ENCODE data around the gene ATXN7L3.
"Not testable (repeated sequence)": the region's sequence is repeated elsewhere in the genome, so short reads cannot be mapped to it uniquely, and the experiment has no call there.

ATXN7L3 gene, protein sequence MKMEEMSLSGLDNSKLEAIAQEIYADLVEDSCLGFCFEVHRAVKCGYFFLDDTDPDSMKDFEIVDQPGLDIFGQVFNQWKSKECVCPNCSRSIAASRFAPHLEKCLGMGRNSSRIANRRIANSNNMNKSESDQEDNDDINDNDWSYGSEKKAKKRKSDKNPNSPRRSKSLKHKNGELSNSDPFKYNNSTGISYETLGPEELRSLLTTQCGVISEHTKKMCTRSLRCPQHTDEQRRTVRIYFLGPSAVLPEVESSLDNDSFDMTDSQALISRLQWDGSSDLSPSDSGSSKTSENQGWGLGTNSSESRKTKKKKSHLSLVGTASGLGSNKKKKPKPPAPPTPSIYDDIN

DNA sequence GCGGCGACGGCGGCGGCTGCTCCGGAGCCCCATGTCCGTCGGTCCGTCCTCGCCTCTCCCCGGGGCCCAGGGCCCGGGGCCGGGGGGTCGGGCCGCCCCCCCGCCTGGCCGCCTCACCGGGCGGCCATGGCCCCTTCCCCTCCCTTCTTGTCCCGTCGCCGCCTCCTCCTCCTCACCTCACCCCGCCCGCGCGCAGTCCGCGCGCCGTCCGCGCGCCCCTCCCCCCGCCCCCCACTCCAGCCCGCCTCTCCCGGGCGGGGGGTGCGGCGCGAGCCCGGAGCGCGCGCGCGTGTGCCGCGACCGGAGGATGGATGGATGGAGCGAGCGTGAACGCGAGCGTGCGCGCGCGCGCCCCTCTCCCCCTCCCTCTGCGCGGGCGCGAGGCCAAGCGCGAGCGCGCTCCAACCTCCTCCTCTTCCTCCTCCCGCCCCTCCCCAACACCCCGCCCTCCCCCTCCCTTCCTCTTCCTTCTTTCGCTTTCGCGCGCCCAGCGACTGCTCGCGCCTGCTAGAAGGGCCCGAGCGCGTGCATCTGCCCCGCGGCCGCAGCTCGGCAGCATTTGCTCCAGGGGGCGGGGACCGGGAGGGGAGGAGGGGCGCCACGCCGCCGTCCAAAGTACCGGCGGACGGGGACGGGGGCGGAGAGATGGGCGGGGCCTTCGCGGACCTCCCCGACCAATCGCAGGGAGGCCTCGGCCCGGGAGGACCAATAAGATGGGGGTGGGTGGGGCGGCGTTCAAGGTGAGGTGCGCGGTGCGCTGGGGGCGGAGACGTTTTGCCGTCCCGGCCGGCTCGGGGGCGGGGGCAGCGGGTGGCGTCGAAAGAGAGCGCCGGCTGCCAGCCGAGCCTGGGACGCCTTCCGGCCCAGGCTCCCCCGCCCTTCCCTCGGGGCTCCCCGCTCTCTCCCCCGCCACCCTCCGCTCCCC is at the start of gene ATXN7L3:
ATXN7L3 (minus strand) TSS at position 332 of the 925 bp plus-strand sequence. CDS start 1,814 bp downstream, outside the sequence.
- DNase-seq (ENCODE audit: low read depth in 1 of 2, low spot score in 1 of 2) = peak; percentile 100

DNA sequence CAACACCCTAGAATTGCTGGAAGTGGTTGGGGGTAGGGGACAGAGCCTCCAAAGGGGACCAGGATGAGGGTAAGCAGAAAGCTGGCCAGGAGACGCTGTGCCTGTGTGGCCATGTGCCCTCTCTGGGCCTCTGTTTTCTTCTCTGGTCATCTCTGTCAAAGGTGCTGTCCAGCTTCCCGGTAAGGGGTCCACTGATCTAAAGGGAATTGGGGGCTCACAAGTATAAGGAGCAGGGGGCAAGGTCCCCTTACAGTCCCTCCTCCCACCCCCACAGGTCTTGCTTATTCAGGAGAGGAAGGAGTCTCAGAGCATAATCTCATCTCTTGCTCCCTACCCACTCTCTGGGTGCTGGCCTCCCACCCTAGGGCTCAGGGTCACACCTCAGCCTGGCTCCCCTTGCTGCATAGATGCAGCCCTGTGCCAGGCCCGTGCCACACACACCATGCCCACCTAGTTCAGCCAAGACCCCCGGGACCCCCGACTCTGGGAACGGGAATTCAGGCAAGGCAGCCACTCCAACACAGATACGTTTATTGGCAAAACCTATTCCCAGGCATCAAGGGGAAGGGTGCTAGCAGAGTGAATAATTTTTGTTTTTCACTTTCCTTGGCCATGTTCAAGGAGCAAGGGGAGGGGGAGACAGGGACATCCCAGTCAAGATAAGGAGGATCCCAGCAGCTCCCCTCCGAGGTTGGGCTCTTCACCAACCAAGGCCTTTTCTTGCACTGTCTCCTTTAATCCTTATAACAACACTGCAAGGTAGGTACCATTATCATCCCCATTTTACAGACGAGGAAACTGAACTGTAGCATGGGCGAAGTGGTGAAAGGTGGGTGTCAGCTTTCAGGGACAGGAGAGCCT is 48.4 kb upstream of the ATXN7L3 start:
- DNase-seq (ENCODE audit: low read depth in 1 of 2, low spot score in 1 of 2) = no peak

DNA sequence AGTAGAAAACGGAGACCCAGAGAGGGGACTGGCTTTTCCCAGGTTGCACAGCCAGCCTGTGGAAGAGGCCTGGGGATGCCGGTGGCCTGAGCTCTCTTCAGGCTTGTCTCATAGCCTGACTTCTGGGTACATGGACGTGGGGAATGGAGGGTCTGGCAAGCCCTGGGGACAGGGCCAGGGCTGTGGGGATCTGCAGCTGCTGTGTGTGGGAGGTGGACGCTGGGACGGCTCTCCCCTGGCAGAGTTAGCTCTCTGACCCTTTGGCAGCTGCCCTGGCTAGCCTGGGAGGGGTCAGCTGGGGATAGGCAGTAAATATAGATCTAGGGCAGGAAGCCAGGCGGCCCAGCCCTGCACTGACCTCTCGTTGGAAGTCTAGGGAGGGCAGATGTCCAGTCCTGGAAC is 47.8 kb upstream of the ATXN7L3 start:
- no peak for DNase-seq (ENCODE audit: low read depth in 1 of 2, low spot score in 1 of 2)

- no peak for DNase-seq (ENCODE audit: low read depth in 1 of 2, low spot score in 1 of 2)
Measured at GRCh38 chr17:44241106-44241624, 41.5 kb upstream of the ATXN7L3 start.

DNA sequence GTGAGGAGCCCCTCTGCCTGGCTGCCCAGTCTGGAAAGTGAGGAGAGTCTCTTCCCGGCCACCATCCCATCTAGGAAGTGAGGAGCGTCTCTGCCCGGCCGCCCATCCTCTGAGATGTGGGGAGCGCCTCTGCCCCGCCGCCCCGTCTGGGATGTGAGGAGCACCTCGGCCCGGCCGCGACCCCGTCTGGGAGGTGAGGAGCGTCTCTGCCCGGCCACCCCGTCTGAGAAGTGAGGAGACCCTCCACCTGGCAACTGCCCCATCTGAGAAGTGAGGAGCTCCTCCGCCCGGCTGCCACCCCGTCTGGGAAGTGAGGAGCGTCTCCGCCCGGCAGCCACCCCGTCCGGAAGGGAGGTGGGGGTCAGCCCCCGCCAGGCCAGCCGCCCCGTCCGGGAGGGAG is 38.2 kb upstream of the ATXN7L3 start:
- not testable (repeated sequence) for DNase-seq (ENCODE audit: low read depth in 1 of 2, low spot score in 1 of 2)

- DNase-seq (ENCODE audit: low read depth in 1 of 2, low spot score in 1 of 2) = no peak
Measured at GRCh38 chr17:44236444-44236991, 36.8 kb upstream of the ATXN7L3 start.

- DNase-seq (ENCODE audit: low read depth in 1 of 2, low spot score in 1 of 2) = no peak
Measured at GRCh38 chr17:44235583-44235936, 35.9 kb upstream of the ATXN7L3 start.

DNA sequence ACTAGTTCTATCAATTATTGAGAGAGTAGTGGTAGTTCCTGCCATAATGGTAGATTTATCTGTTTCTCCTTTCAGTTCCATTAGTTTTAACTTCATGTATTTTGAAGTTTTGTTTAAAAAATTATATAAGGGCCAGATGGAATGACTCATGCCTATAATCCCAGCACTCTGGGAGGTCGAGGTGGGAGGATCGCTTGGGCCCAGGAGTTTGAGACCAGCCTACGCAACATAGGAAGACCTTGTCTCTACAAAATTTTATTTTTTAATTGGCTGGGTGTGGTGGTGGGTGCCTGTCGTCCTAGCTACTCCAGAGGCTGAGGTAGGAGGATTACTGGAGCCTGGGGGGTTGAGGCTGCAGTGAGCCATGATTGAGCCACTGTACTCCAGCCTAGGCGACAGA is 33.9 kb upstream of the ATXN7L3 start:
- no peak for DNase-seq (ENCODE audit: low read depth in 1 of 2, low spot score in 1 of 2)

DNA sequence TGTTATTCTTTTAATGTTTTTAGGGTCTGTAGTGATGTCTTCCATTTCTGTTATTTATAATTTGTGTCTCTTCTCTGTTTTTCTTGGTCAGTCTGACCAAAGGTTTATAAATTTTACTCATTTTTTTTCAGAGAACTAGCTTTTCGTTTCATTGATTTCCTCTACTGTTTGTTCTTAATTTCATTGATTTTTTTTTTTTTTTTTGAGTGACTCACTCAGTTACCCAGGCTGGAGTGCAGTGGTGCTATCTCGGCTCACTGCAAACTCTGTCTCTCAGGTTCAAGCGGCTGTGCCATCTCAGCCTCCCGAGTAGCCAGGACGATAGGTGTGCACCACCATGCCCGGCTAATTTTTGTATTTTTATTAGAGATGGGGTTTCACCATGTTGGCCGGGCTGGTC is 32.4 kb upstream of the ATXN7L3 start:
- DNase-seq (ENCODE audit: low read depth in 1 of 2, low spot score in 1 of 2) = no peak

DNA sequence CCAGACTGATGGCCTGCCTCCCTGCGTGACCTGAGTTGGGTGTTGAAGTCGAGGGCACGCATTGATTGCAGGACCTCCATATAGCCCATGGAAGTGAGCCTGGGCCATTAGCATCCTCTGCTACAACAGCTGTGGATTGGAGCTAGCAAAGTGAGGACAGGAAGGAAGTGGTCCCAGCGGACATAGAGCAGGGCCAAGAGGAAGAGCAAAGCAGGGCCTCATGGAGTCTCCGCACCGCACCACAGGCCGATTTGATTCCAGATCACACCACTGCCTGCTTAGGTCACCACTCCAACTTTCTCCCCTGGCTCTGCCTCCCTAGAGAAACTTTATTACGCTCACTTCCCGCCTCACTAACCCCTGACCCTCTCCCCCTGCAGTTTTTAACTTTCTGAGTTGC is 30.5 kb upstream of the ATXN7L3 start:
- DNase-seq (ENCODE audit: low read depth in 1 of 2, low spot score in 1 of 2) = no peak

GRCh38 chr17:44229090-44229489 is 29.4 kb upstream of the ATXN7L3 start:
- DNase-seq (ENCODE audit: low read depth in 1 of 2, low spot score in 1 of 2) = no peak

- no peak for DNase-seq (ENCODE audit: low read depth in 1 of 2, low spot score in 1 of 2)
Measured at GRCh38 chr17:44223541-44224071, 23.9 kb upstream of the ATXN7L3 start.

DNA sequence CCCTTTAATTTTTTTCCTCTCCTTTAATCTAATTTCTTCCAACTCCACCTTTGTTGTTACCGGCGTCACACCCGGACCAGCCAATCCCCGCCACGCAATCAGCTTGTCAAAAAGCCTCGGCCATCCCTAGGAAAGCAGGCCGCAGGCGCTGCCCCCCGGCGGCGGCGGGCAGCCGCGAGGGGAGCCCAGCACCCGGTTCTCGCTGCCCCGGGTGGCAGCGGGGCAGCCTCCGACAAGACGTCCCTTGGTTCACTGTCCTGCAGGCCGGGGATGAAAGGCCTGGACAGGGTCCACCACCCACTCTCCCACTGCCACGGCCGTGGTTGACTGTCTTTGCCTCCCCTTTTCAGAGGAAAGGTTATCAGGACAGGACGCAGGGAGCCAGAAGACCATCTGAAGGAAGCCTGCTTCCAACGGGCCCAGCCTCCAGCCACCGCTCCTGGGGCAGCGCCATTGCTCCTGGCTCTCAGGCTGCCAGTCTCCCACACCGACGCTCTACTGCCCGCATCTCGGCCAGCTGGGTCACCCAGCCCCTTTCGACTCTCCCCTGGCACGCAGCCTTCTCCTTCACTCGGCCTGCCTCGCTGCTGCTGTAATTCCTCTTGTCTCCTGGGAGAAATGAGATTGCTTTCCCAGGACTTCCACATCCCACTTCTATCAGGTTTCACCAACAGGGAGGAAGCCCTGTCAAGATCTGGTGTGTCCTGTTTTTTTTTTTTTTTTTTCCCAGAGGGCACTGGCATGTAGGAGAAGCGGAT is 22.6 kb upstream of the ATXN7L3 start:
- DNase-seq (ENCODE audit: low read depth in 1 of 2, low spot score in 1 of 2) = no peak

GRCh38 chr17:44221862-44222111 is 22.1 kb upstream of the ATXN7L3 start:
- no peak for DNase-seq (ENCODE audit: low read depth in 1 of 2, low spot score in 1 of 2)

DNA sequence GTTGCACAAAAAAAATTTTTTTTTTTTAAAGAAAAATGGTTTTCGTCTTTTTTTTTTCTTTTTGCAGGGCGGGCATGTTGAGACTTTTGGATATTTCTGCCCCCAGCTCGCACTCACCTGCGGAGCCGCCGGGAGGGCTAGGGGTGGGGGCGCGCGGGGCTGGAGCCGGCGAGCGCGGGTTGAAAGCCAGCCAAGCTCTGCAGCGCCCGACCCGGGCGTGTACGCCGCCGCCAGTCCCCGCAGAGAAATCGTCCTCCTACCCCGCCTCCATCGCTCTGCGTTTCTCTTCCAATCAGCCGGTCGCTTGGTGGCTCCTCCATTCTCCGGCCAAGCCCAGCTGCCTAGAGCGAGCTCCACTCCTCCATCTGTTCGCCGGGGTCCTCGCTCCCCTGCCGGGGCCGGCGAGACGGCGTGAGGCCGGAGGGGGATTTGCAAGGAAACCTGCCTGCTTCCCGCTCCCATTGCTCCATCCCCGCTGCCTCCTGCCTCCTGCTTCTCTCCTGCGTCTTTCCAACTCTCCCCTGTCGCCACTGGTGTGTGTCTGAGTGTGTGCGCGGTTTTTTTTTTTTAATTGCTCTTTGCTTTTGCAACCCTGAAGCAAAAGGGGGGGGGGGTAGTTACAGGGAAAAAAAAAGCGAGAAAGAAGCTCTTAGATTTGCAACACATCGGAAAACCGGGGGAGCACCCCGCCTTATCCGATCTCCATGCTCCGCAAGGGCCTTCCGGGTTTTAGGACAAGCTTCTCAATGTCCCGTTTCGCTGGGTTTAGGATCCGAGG is 21.6 kb upstream of the ATXN7L3 start:
- DNase-seq (ENCODE audit: low read depth in 1 of 2, low spot score in 1 of 2) = peak in 1 of 2 donors; percentile 45

- DNase-seq (ENCODE audit: low read depth in 1 of 2, low spot score in 1 of 2) = peak in 1 of 2 donors; percentile 49
Measured at GRCh38 chr17:44220213-44221083, 20.8 kb upstream of the ATXN7L3 start.

DNA sequence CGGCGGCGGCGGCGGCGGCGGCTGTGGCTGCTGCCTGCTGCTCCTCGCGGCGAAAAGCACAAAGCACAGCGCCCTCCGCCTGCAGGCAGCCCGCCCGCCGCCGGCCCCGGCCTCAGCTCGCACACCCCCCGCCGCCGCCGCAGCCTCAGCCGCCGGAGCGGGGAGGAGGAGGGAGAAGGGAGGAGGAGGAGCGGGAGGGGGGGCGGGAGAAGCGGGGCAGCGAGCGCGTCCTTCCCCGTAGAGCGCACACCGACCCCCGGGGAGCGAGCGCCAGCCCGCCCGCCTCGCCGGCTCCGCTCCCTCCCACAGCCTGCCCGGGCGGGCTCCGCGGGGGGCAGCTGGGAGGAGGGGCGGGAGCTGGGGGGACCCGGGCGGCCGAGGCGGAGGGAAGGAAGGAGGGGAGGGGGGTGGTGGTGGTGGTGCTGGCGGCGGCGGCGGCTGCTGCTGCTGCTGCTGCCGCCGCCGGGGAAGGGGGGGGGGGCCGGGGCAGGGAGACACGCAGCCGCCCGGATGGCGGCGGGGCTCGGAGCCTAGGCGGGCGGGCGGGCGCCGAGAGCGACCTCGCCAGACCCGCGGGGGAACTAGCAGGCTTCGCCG is 20.0 kb upstream of the ATXN7L3 start, which contains the start of gene UBTF:
UBTF (minus strand) TSS at position 60 of the 597 bp plus-strand sequence. CDS start 1,446 bp downstream, outside the sequence.
- peak; percentile 58 for DNase-seq (ENCODE audit: low read depth in 1 of 2, low spot score in 1 of 2)
